GM18508 (cell line): ENCODE results near the gene CDC27.
"Not testable (repeated sequence)": the region's sequence is repeated elsewhere in the genome, so short reads cannot be mapped to it uniquely, and the experiment has no call there.

ENCODE experiments used
- ATAC-seq: cut with Tn5 transposase; IDR thresholded peaks from one replicate; pipeline ENCODE4 v1.9.1; 2021; ENCODE audit warnings: moderate number of reproducible peaks; ENCODE audit not compliant: insufficient read depth, unreplicated experiment

CDC27 gene

GRCh38 chr17:47221154-47221553 lies 32.1 kb upstream of the CDC27 start:
- ATAC-seq, result no peak

GRCh38 chr17:47220531-47220999 lies 31.5 kb upstream of the CDC27 start:
- ATAC-seq, result no peak

GRCh38 chr17:47219621-47220475 lies 30.8 kb upstream of the CDC27 start:
- no peak for ATAC-seq

- ATAC-seq, result no peak
Observed at GRCh38 chr17:47218896-47219430, 29.9 kb upstream of the CDC27 start.

GRCh38 chr17:47217279-47217678 lies 28.2 kb upstream of the CDC27 start:
- not testable (repeated sequence) for ATAC-seq

- not testable (repeated sequence) for ATAC-seq
Observed at GRCh38 chr17:47216821-47217220, 27.7 kb upstream of the CDC27 start.

GRCh38 chr17:47214931-47215330 lies 25.8 kb upstream of the CDC27 start:
- no peak for ATAC-seq

GRCh38 chr17:47213540-47213939 lies 24.4 kb upstream of the CDC27 start:
- ATAC-seq, result no peak

- ATAC-seq, result no peak
Observed at GRCh38 chr17:47212458-47212857, 23.4 kb upstream of the CDC27 start.

GRCh38 chr17:47210779-47211178 lies 21.7 kb upstream of the CDC27 start:
- no peak for ATAC-seq

- no peak for ATAC-seq
Observed at GRCh38 chr17:47210105-47210504, 21.0 kb upstream of the CDC27 start.

GRCh38 chr17:47209499-47209898 lies 20.4 kb upstream of the CDC27 start:
- ATAC-seq, result no peak

- no peak for ATAC-seq
Observed at GRCh38 chr17:47208744-47209488, 19.8 kb upstream of the CDC27 start, which contains the start of gene MYL4. Gene MYL4, plus strand, starts transcription at chr17:47209348. Its CDS starts 75 bp downstream, at chr17:47209423.

GRCh38 chr17:47207143-47208067 lies 18.3 kb upstream of the CDC27 start:
- no peak for ATAC-seq

GRCh38 chr17:47205419-47205963 lies 16.4 kb upstream of the CDC27 start:
- ATAC-seq, result no peak

- no peak for ATAC-seq
Observed at GRCh38 chr17:47204722-47205418, 15.8 kb upstream of the CDC27 start.

- ATAC-seq, result no peak
Observed at GRCh38 chr17:47203984-47204721, 15.1 kb upstream of the CDC27 start.

- ATAC-seq, result no peak
Observed at GRCh38 chr17:47201166-47201565, 12.1 kb upstream of the CDC27 start.

- ATAC-seq, result no peak
Observed at GRCh38 chr17:47200325-47200664, 11.2 kb upstream of the CDC27 start.
